ENCODE results near the gene BCL2A1.
"Not testable (repeated sequence)": the region's sequence is repeated elsewhere in the genome, so short reads cannot be mapped to it uniquely, and the experiment has no call there.

BCL2A1 gene

DNA sequence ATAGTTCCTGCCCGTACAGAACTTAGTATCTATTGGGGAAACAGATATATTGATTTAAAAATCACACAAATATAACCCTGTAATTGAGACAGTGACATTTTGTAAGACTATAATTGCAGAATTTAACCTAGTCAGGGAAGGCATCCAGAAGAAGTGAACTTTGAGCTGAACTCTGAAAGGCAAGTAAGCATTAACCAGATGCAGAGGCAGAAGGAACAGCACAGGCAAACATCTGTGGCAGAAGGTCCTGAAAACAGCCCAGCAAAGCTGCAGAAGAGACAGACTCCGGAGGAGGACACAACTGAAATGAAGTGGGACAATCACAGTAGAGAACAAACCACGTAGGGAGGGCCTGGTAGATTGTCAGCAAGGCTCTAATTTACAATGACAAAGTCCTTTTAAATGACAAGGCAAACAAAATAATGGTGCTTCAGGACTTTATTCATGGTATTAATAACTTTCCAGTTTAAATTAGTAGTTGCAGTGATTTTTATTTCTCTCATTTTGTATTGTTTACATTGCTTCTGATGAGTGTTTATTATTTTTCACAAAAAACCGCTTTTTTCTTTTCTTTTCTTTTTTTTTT, 14.5 kb downstream of the BCL2A1 start:
- no peak for DNase-seq

DNA sequence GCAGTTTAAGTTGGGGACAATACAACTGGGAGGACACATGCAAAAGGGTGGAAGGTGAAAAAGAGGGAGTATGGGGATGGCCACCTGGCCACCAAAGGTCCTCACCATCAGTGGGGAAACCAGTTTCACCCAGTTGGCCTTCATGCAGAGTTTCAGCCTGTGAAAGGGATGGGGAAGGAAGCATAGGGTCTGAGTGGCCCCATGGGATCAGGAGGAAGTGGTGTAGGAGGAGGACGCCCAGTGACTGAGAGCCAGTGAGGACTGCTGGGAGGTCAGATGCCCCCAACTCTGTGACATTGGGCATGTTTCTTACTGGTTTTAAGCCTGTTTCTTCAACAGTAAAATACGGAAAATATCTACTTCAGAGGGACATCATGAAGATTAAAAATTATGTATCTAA, 16.3 kb downstream of the BCL2A1 start:
- DNase-seq: no peak

DNA sequence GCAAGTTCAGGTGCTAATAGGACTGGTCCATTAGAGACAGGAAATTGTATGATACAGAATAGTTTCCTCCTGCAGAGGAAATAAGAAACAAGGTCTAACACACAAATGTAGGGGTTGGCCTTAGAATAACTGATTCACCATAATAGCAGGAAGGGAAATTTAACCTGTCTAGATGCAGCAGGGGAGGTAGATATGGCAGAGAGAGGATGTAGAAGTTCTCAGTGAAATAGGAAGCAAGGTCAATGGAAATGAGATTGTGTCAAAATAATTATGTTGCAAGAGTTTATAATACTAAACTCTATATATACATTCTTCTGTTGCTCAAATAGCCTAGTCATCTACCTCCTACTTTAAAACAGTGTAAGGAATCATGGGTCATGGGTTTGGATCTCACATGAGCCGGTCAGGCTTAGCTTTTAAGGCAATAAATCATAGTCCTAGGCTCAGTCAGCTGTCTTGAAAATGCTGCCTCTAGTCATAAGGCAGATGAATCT, 17.0 kb downstream of the BCL2A1 start:
- DNase-seq: no peak

DNA sequence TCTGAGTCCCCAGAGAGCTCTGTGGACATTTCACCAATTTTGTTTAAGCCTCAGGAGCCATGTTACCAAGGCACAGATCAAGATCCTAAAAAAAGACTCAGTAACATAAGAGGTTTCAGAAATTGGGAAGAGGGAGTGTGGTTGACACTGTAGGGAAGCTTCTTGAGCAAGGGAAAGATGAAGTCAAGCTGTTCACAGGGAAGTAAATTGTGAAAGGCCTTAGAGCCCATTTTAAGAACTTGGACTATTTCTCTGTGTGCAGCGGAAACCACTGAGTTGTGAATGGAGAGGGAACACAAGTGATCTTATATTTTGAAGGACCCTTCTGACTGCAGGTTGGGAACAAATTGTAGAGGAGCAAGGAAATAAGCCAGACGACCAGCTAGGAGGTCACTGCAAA, 18.7 kb downstream of the BCL2A1 start:
- no peak for DNase-seq

DNA sequence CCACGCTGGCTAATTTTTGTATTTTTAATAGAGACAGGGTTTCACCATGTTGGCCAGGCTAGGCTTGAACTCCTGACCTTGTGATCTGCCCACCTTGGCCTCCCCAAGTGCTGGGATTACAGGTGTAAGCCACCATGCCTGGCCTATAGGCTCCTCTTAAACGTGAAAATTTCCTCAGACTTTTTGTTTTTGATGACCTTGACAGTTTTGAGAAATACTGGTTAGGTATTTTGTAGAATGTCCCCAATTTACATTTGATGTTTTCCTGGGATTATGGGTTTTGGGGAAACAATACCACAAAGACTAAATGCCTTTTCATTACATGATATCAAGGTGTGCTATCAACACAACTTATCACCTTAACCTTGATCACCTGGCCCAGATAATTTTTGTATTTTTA, 20.7 kb downstream of the BCL2A1 start:
- no peak for DNase-seq

DNA sequence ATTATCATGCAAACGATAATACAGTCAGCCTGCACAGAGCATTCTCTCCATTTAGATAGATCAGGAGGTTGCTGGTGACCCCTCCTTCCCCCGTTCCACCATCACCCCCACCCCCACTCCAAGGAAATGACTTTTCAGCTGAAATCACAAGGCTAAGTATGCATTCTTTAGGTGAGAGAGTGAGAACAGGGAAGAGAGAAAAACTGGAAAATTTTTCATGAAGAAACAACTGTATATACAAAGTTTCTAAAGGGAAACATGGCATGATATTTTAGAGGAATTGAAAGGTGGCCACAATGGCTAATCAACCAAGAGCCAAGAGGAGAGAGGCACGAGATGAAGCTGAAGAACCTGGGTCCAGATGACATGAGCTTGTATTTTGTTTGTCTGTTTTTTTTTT, 22.2 kb downstream of the BCL2A1 start:
- no peak for DNase-seq

DNA sequence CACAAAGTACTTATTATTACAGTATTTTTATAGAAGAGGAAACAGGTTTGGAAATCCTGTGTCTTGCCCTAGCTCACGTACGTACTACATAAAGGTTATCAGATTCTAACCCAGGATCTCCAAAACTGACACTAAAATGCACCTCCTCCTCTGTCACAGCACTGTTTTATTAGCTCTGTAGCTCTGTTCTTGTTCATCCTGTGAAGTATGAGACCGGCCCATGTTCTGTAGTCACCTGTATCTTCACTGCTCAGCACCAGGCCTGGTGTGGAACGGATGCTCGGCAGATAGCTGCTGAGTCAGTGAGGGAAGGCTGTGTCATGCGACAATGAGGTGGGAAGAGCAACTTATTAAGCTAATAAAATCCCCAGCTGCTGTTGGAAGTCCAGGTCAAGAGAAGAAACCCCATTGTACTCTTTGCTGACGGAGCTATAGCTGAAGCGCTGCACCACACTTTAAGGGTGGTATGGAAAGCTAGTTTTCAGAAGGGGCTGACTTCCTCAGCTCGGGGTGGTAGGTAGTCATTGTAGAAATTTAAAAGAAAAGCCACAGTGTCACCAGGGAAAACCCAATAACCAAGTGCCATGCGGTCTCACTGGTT, 22.8 kb downstream of the BCL2A1 start:
- DNase-seq: no peak

DNA sequence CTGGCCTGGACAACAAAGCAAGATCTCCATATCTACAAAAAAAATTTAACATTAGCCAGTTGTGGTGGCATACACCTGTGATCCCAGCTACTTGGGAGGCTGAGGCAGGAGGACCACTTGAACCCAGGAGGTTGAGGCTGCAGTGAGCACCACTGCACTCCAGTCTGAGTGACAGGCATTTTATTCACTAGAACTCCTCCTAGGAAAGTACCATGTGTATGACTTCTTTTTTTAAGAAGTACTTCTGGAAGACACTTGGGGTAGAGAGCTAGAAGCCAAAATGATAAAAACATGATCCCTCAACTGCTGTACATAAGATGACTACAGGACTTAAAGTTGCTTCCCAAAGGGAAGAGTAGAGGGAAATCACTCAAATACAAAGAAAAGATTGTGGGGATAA, 24.0 kb downstream of the BCL2A1 start:
- no peak for DNase-seq

DNA sequence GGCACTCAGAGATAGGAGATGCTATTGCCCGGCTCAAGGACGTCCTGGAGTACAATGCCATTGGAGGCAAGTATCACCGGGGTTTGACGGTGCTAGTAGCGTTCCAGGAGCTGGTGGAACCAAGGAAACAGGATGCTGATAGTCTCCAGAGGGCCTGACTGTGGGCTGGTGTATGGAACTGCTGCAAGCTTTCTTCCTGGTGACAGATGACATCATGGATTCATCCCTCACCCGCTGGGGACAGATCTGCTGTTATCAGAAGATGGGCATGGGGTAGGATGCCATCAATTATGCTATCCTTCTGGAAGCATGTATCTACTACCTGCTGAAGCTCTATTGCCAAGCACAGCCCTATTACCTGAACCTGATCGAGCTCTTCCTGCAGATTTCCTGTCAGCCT, 26.4 kb downstream of the BCL2A1 start:
- no peak for DNase-seq

DNA sequence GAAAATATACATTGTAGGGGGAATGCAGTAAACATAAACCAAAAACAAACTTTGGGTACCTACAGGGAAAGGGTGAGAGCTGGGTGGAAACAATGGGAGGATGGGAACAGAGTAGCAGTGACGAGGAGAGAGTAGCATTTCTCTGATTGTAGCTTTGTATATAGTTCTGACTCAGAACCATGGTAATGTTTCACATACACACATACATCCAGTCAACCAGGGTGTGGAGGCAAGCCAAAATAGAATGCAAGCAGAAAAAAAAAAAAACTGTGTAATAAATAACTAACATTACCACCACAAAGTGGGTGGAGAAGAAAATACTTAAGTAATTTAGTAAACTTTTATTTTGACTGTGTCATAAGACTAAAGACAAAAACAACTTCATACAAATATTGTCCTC, 27.2 kb downstream of the BCL2A1 start:
- no peak for DNase-seq

DNA sequence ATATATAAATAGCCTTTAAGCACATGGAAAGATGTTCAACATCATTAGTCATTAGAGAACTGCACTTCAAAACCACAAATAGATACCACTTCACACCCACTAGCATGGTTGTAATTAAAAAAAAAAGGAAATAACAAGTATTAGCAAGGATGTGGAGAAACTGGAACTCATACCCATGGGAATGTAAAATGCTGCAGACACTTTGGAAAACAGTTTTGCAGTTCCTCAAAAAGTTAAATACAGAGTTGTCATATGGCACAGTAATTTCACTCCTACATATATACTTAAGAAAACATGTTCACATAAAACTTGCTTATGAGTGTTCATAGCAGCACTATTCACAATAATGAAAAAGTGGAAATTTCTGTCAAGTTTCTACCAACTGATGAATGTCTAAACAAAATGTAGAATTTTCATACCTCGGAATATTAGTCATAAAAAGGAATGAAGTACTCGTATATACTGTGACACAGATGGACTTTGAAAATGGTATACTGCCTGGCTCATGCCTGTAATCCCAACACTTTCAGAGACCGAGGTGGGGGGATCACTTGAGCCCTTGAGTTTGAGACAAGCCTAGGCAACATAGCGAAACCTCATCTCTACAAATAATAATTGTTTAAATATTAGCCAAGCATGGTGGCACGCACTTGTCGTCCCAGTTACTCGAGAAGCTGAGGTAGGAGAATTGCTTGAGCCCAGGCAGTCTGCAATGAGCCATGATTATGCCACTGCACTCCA, 28.1 kb downstream of the BCL2A1 start:
- DNase-seq: no peak

DNA sequence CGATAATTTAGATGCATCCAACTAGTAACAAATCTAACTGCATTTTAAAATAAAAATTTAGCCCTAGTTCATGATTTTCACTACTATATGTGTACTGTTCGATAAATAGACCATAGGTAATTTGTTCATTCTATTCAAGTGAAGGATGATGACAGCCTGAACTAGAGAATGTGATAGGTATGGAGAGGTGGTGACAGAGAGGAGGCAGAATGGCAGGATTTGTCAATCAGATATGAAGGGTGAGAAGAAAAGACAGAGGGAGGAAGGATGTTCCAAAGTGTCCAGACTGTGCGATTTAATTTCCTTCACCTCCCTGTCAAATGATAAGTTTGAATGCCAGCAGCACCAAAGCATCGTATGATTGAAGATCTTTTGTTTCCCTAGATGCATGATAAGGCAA, 31.6 kb downstream of the BCL2A1 start:
- DNase-seq: no peak

DNA sequence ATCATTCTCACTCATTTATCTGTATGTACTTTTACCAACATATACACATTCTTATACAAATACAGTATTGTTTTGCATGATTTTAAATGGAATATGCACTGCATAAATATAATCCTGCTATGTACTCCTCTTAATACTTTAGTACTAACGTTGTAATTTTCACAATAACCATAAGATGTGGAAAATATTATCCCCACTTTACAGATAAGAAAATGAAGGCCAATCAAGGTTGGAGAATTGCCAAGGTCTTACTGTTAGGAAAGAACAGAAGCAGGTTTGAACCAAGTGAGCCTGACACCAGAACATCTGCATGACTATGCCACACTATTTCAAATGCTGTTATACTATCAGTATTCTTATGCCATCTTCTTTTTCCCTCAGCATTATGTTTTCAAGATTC, 32.9 kb downstream of the BCL2A1 start:
- DNase-seq: no peak

DNA sequence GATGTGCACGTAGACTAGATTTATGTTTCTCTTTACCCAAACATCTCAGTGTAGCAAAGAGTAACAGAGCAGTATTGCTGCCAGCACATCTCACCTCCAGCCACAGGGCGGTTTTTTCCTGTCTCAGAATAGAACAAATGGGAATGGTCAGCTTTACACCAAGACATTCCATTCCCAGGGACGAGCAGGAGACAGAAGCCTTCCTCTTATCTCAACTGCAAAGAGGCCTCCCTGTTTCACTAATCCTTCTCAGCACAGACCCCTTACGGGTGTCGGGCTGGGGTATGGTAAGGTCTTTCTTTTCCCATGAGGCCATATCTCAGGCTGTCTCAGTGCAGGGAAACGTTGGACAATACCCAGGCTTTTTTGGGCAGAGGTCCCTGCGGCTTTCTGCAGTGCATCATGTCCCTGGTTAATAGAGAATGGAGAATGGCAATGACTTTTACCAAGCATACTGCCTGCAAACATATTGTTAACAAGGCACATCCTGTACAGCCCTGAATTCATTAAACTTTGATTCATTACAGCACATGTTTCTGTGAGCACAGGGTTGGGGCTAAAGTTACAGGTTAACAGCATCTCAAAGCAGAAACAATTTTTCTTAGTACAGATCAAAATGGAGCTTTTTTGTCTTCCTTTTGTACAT, 35.3 kb downstream of the BCL2A1 start:
- DNase-seq: not testable (repeated sequence)

DNA sequence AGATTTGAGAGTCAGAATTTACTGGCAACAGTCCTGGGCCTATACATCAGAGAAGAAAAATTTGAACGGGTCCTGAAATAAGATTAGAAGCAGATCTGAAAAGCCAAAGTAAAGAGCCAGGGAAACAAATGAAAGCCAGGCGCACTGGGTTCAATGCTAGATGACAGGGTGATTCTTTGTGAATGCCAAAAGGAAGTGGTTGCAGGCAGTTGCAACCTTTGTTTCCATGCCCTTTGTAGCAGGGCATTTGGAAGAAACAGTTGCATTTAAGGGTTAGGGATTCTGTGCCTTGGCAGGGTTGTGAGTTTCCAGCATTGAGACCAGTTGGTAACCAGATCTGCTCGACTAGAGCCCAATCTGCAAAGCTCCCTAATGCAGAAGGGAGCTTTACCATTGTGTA, 37.8 kb downstream of the BCL2A1 start:
- DNase-seq: no peak

DNA sequence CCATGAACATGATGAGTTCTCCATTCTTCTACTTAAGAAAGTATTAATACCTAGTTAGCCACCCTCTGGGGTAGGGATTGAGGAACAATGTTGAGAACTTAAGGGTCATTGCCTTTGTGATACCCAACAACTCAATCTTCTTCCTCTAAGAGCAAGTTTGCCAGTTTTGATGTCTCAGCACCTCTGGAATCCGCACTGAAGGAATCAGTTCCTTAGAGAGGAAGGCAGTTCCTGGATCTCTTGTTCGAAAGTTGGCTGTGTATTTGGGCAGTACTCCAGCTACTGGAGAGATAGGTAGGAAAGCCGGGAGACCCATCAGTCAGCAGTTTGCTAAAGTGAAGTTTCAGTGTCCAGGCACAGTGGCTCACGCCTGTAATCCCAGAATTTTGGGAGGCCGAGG, 38.5 kb downstream of the BCL2A1 start:
- DNase-seq: no peak

DNA sequence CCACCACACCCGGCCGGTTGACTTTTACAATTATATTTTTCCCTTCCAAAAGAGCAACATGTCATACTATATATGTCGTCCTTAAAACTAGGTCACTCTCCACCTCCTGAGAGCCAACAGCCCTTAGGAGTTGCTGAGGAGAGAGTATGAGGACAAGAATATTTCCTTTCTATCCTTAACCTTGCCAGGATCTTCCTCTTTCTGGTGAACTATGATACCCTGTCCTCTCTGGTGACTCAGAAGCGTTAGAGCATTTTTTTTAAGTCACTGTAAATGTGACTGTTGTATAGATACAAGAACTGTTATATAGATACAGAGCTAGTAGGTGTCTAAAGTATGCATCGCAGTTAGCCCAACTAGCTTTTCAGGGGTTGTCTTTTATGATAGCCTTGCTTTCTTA, 40.5 kb downstream of the BCL2A1 start:
- DNase-seq: no peak

DNA sequence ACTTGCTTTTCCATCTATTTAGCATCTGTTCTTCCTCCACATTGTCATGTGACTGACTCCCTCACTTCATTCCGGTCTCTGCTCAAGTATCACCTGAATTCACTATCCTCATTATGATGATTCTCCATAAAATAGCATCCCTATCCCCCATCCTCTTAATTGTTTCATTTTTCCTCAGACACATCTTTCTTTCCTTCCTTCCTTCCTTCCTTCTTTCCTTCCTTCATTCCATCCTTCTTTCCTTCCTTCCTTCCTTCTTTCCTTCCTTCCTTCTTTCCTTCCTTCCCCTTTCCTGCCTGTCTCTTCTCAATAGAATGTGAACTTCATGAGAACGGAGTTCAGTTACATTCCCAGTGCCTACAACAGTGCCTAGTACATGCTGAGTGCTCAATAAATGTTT, 41.6 kb downstream of the BCL2A1 start:
- DNase-seq: no peak

DNA sequence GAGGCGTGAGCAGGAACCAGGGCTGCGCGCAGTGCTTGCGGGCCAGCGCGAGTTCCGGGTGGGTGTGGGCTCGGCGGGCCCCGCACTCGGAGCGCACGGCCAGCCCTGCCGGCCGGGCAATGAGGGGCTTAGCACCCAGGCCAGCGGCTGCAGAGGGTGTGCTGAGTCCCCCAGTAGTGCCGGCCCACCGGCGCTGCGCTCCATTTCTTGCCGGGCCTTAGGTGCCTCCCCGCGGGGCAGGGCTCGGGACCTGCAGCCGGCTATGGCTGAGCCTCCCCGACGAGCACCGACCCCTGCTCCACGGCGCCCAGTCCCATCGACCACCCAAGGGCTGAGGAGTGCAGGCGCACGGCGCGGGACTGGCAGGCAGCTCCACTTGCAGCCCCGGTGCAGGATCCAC, 44.9 kb downstream of the BCL2A1 start:
- not testable (repeated sequence) for DNase-seq

DNA sequence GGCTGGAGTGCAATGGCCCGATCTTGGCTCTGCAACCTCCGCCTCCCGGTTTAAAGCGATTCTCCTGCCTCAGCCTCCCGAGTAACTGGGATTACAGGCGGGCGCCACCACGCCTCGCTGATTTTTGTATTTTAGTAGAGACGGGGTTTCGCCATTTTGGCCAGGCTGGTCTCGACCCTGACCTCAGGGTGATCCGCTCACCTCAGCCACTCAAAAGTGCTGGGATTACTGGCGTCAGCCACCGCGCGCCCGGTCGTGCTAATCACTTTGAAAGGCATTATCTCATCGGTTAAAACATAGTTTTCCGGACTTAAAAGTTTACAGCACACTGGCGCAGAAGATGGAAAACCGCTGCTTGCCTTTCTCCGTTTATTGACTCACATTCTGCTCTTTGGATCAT, 46.6 kb downstream of the BCL2A1 start:
- DNase-seq: no peak

DNA sequence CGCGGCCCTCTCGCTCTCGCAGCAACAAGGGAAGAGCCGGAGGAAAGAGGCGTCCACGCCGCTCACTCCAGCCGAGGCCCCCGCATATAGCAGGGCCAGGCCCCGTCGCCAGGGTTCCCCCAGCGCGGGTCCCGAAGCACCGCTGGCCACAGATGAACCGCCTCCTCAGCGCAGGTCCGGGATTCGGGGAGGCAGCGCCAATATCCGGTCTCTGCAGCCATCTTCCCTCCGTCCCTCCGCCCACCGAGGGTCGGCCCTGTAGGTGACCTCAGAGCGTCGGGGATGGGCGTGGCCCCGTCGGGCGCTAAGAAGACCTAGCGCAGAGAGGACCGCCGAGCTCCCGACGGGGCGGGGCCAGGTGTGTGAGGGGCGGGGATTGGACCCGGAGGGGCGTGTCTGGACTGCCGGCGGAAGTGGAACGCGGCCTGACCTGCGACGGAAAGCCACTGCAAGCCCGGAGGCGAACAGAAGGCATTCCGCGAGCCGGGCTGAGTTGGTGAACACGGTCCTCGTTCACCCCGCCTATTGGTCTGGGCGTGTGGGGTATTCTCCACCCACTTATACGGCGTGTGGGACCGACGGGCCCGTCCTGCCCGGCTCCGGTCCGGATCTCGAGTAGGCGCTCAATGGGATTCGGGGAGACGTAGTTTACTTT, 47.4 kb downstream of the BCL2A1 start:
- DNase-seq: peak; percentile 95

DNA sequence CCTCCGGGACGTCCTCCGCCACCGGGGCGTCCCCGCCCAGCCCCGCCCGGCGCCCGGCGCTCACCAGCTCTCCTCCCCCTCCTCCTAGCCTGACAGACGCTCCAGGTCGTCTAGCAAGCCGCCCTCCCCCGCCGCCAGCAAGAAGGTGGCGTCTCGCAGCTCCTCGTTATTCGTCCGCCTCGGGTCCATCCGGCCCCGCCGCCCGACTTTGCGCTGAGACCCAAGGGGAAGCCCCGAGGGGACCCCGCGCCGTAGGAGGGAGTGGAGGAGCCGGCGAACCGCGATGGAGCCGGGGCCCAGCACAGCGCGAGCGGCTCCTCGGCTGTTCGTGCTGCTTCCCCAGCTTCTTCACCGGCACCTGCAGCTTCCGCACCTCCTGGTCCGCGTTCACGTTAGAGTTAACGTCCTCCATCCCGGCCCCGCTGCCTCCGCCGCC, 47.9 kb downstream of the BCL2A1 start:
- DNase-seq: peak; percentile 75

DNA sequence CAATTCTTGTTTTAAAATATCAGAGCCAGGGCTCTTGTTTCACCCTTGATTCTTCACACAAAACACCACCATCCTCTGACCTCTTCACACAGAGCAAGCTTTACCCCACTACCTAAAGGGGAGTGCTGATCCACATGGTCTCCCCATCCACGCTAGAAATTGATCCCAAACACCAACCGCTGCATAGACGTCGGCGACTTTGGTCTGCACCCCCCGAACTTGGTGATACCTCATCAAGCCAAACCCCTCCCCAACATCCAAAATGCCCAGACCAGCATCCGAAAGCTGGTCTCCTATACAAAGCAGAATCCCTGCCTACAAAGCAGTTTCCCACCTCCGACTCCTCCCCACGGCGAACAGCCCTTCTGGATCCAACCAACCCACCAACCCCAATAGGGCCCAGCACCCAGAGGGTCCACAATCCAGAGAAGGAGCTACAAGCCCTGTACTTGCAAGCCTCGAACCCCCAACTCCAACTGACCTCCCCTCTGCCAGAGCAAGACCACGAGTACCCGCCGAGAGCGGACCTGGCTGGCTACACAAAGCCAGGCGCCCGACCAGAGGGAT, 48.4 kb downstream of the BCL2A1 start:
- DNase-seq: no peak
